Measurements from ENCODE around the gene PCK2.
A peak's percentile ranks its signal among the peaks of the same experiment; 100 is the strongest.

PCK2 gene

GRCh38 chr14:24121210-24121609 is 27.1 kb downstream of the PCK2 start:
- DNase-seq, result no peak

- no peak for DNase-seq
These were observed 28.3 kb downstream of the PCK2 start for GRCh38 chr14:24122416-24122815.

- no peak for DNase-seq
These were observed 28.8 kb downstream of the PCK2 start for GRCh38 chr14:24122898-24123297.

GRCh38 chr14:24123424-24124417 is 29.6 kb downstream of the PCK2 start:
- no peak for DNase-seq

- no peak for DNase-seq
These were observed 32.8 kb downstream of the PCK2 start for GRCh38 chr14:24126939-24127338.

GRCh38 chr14:24127673-24128072 is 33.6 kb downstream of the PCK2 start:
- no peak for DNase-seq

GRCh38 chr14:24129410-24129998 is 35.4 kb downstream of the PCK2 start:
- no peak for DNase-seq

- DNase-seq, result no peak
These were observed 36.2 kb downstream of the PCK2 start, which contains the start of gene FITM1 for GRCh38 chr14:24130380-24130716. Gene FITM1, plus strand, starts transcription at chr14:24130659. Its CDS starts 905 bp downstream, at chr14:24131564.

GRCh38 chr14:24130717-24131548 is 36.8 kb downstream of the PCK2 start:
- no peak for DNase-seq

GRCh38 chr14:24131549-24131966 is 37.4 kb downstream of the PCK2 start:
- no peak for DNase-seq

GRCh38 chr14:24132061-24132685 is 38.1 kb downstream of the PCK2 start:
- no peak for DNase-seq

GRCh38 chr14:24132976-24133375 is 38.9 kb downstream of the PCK2 start:
- DNase-seq, result no peak

GRCh38 chr14:24133735-24134134 is 39.6 kb downstream of the PCK2 start:
- no peak for DNase-seq

GRCh38 chr14:24135584-24135833 is 41.4 kb downstream of the PCK2 start:
- no peak for DNase-seq

GRCh38 chr14:24135834-24136683 is 41.9 kb downstream of the PCK2 start, which contains the start of gene PSME1:
Gene PSME1, plus strand, starts transcription at chr14:24136194. Its CDS starts 69 bp downstream, at chr14:24136263.
- DNase-seq, result peak; percentile 85

GRCh38 chr14:24136684-24137528 is 42.8 kb downstream of the PCK2 start:
- no peak for DNase-seq

- DNase-seq, result no peak
These were observed 43.7 kb downstream of the PCK2 start for GRCh38 chr14:24137529-24138395.

- DNase-seq, result no peak
These were observed 44.5 kb downstream of the PCK2 start for GRCh38 chr14:24138396-24139271.
